Left lung (tissue), 10 donors: ENCODE data around the gene AACS. TPM values are rescaled to one million over a fixed set of nuclear protein-coding genes. Genes with fewer than 3 reads are reported as not detected.

Source experiments
- ATAC-seq: fragments of 200-7000 bp; cut with Tn5 transposase; one replicate; pipeline ENCODE4 v1.9.1; 2020; ENCODE audit warnings: moderate library complexity
- DNase-seq, 4 donors: peaks; one replicate each; pipeline ENCODE4 v3.0.0-alpha.2; 2013 to 2020
- H3K27ac ChIP-seq, 2 donors: fragments of 200-600 bp; sonication (generic) in 1 of 2; one replicate each; pipeline versions ENCODE4 v1.5.0 to v1.8.0; 2020 to 2021
- H3K27me3 ChIP-seq, 2 donors: fragments of 200-600 bp; sonication (generic) in 1 of 2; one replicate each; pipeline versions ENCODE4 v1.5.0 to v1.8.0; 2020 to 2021
- H3K36me3 ChIP-seq, 2 donors: fragments of 200-600 bp; sonication (generic) in 1 of 2; one replicate each; pipeline versions ENCODE4 v1.5.0 to v1.8.0; 2020 to 2021
- H3K4me1 ChIP-seq, 2 donors: fragments of 200-600 bp; one replicate each; pipeline ENCODE4 v1.8.0; 2021
- H3K4me3 ChIP-seq, 2 donors: fragments of 200-600 bp; sonication (generic) in 1 of 2; one replicate each; pipeline versions ENCODE4 v1.5.0 to v1.8.0; 2020 to 2021; ENCODE audit warnings: mild to moderate bottlenecking in 1 of 2
- H3K9me3 ChIP-seq, 2 donors: fragments of 200-600 bp; sonication (generic) in 1 of 2; one replicate each; pipeline versions ENCODE4 v1.5.0 to v1.8.0; 2020 to 2021
- CTCF ChIP-seq, 2 donors: fragments of 200-600 bp; sonication (generic) in 1 of 2; IDR thresholded peaks; one replicate each; pipeline versions ENCODE4 v1.5.0 to v1.8.0; 2021; ENCODE audit warnings: antibody characterized with exemption in 2 of 2
- intact Hi-C, 2 donors: fragments of 100-400 bp; cut with DNase I; formaldehyde crosslinking; loops; one replicate each; pipeline versions ENCODE4 v1.11.2 to v1.14.2; 2022
- polyA plus RNA-seq, 6 donors: library from polyadenylated mRNA; unstranded; fragments of 120-200 nt; gene quantifications; one replicate each; pipeline ENCODE4 v1.2.1, GENCODE V29; 2013; ENCODE audit not compliant: insufficient read length in 6 of 6
- total RNA-seq, 2 donors: library from RNA; stranded (reverse); fragmentation: NEBNext Ultra II Directional; extraction: Animal tissue kit (Norgen Biotek cat#: 25700); gene quantifications; one replicate each; pipeline ENCODE4 v1.2.1, GENCODE V29; 2021
- donor health status: DM: no; HTN: yes; CAD: no.
- donor health status: DM: no; HTN: no; CAD: no.

The AACS gene
- total and polyA plus RNA-seq, 8 donors: 23.7 to 36.9 (median 27.2) TPM

DNA sequence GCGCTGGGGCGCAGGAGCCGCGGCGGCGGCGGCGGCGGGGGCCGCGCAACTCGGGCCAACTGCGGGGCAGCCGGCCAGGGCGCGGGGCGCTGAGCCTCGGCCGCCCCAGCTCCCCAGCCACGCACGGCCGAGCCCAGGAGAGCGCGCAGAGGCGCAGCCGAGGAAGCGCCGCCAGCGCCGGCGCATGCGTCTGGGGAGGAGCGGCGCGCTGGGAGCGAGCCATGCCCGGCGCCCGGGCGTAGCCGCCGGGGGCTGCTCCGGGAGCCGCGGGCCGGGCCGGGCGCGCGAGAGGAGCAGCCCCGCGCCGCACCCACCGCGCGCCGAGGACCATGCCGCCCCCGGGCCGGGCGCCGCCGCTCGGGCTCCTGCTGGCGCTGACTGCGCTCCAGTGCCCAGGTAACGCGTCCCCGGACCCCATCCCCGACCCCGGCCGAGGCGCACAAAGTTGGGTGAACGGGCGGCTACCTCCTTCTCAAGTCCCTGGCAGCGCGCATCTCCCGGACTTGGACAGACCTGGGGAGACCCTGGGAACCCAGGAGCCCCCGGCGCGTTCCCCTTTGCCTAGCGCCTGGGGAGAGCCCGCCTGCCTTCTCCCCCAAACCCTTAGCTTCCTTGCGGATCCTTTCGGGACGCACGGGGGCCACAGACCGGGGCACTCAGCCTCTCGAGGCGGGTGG, 121.4 kb downstream of the AACS start:
- intact Hi-C loops: no loop called here
- peaks cover 62 to 90% of the 10 kb centered on the region in 2 donors for H3K27me3 ChIP-seq
- DNase-seq: no peak
- peak overlapping the region in 1 of 2 donors; percentile 9 for H3K4me3 ChIP-seq
- H3K27ac ChIP-seq: no peak overlapping the region
- H3K9me3 ChIP-seq: no peaks in the 10 kb centered on the region
- peaks cover 8 to 15% of the 10 kb centered on the region in 2 donors for H3K4me1 ChIP-seq
- no peaks in the 10 kb centered on the region for H3K36me3 ChIP-seq
- no peak for TF ChIP-seq CTCF (IDR thresholded peaks at IDR 0.05)
- no peak for ATAC-seq

- intact Hi-C loops: no loop called here
- Histone ChIP-seq H3K4me3 (peak overlapping the region in 1 of 2 donors; percentile 9), H3K9me3 (no peaks in the 10 kb centered on the region), H3K27ac (no peak overlapping the region), H3K36me3 (no peaks in the 10 kb centered on the region), H3K4me1 (peaks cover 8 to 15% of the 10 kb centered on the region in 2 donors), H3K27me3 (peaks cover 64 to 90% of the 10 kb centered on the region in 2 donors)
- TF ChIP-seq CTCF (IDR thresholded peaks at IDR 0.05): no peak
- ATAC-seq: no peak
- no peak for DNase-seq
These were observed 122.0 kb downstream of the AACS start for GRCh38 chr12:125187148-125187745.

DNA sequence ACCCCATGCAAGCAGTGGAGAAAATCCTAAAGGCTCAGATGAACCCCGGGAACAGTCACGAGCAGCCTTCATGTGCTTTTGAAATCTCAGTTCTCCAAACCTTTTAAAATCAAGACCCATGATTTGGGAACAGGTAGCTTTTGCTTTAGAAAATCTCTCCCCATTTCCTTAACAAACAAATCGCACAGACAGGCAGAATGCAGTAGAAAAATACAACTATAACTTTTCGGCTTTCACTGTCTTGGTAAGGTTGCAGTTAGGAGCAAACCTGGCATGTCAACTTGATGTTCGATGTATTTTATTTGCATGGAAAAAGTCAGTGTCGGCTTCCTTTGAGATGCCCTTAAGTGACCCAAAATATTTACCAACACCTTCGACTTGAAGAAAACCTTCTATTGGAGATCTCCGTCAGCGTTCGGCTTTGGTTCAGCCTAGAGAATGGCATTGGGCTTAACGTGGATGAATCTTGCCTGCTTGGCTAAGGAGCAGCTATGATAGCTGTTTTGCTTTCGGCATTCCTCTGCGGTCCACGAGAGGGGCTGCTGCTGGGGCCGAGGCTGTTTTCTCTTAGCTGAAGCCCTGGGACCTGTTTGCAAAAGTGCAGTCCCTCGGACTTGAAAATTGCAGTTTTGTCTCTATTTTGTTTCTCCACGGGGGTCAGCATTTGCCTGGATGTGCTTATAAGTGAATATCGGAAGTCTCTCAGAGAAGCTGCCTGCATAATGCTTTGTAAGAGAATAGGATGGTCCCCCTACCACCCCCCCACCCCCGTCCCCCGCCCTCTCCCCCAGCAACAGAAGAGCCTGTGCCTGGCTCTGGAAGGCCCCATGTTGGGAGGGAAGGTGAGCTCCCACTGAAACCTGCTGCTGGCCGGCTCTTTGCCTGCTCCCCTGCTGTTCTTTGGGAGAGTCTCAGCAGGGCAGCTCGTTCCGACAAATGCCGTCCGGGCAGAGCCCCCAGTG, 122.8 kb downstream of the AACS start:
- H3K27me3 ChIP-seq: peaks cover 65 to 90% of the 10 kb centered on the region in 2 donors
- no peak for DNase-seq
- no peak for TF ChIP-seq CTCF (IDR thresholded peaks at IDR 0.05)
- intact Hi-C loops: no loop called here
- H3K4me3 ChIP-seq: no peak overlapping the region
- H3K36me3 ChIP-seq: no peaks in the 10 kb centered on the region
- no peak for ATAC-seq
- H3K4me1 ChIP-seq: peaks cover 8 to 15% of the 10 kb centered on the region in 2 donors
- no peak overlapping the region for H3K27ac ChIP-seq
- no peaks in the 10 kb centered on the region for H3K9me3 ChIP-seq

DNA sequence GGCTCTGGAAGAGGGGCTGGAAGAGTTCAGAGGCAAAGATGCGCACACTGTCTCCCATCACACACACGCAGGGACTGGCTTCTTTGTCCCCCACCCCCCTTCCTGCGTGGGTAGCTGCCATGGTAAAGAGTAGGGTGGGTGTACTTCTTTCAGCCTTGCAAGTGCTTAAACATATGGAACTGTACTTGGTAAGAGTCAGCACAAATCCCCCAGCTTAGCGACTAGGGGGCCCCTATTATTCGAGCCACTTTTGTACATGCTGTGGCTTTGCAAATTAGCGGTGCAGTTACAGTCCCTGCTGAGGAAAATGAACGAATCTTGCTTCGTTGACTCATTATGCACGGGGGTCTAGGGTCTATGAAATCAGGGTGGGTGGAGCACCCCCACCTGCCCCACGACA, 123.8 kb downstream of the AACS start:
- no peaks in the 10 kb centered on the region for H3K9me3 ChIP-seq
- intact Hi-C loops: no loop called here
- peaks cover 8 to 15% of the 10 kb centered on the region in 2 donors for H3K4me1 ChIP-seq
- H3K27ac ChIP-seq: no peak overlapping the region
- ATAC-seq (no peak), DNase-seq (no peak)
- TF ChIP-seq CTCF (IDR thresholded peaks at IDR 0.05): no peak
- H3K27me3 ChIP-seq: peaks cover 57 to 90% of the 10 kb centered on the region in 2 donors
- H3K36me3 ChIP-seq: no peaks in the 10 kb centered on the region
- no peak overlapping the region for H3K4me3 ChIP-seq

- Histone ChIP-seq H3K4me1 (peaks cover 8 to 15% of the 10 kb centered on the region in 2 donors), H3K36me3 (no peaks in the 10 kb centered on the region), H3K4me3 (no peak overlapping the region), H3K27me3 (peaks cover 52 to 90% of the 10 kb centered on the region in 2 donors), H3K27ac (no peak overlapping the region), H3K9me3 (no peaks in the 10 kb centered on the region)
- ATAC-seq (no peak), DNase-seq (no peak)
- no peak for TF ChIP-seq CTCF (IDR thresholded peaks at IDR 0.05)
- intact Hi-C loops: no loop called here
These were observed 124.3 kb downstream of the AACS start for GRCh38 chr12:125189502-125189901.
